Transverse colon (tissue), 4 donors: ENCODE data around the gene CHRDL1.

Source experiments
- CTCF ChIP-seq, 5 experiments: fragments of 200-600 bp in 3 of 5; fragments of 450-650 bp in 2 of 5; sonication (generic) in 3 of 5; IDR thresholded peaks; 1 replicate in 2 of 5; 2 replicates in 3 of 5; pipeline ENCODE4 v1.5.1; 2016 to 2017; ENCODE audit warnings: antibody characterized with exemption in 5 of 5, inconsistent platforms in 3 of 5, mild to moderate bottlenecking in 2 of 5, moderate library complexity in 1 of 5
- EP300 ChIP-seq: sonication (generic); formaldehyde crosslinking; IDR thresholded peaks from one replicate; pipeline ENCODE4 v1.6.1; 2017; ENCODE audit warnings: antibody characterized with exemption, low read depth
- POLR2A ChIP-seq: fragments of 450-650 bp; IDR thresholded peaks from one replicate; pipeline ENCODE4 v1.6.1; 2016; ENCODE audit warnings: antibody characterized with exemption, mild to moderate bottlenecking, moderate library complexity
- POLR2AphosphoS5 ChIP-seq, 3 donors: sonication (generic); formaldehyde crosslinking; IDR thresholded peaks; one replicate each; pipeline ENCODE4 v1.6.1; 2016; ENCODE audit warnings: antibody characterized with exemption in 3 of 3

- TF ChIP-seq CTCF (IDR thresholded peaks at IDR 0.05), result no peak
- TF ChIP-seq EP300, result no peak
- TF ChIP-seq POLR2A, result no peak
- TF ChIP-seq POLR2AphosphoS5 (IDR thresholded peaks at IDR 0.05), result no peak
Observed at GRCh38 chrX:110746014-110746413, 49.6 kb downstream of the CHRDL1 start.
